Measurements from ENCODE around the gene CAMK1D. TPM values are rescaled to one million over a fixed set of nuclear protein-coding genes. Genes with fewer than 3 reads are reported as not detected.

Gene CAMK1D
- total RNA-seq, 1 donor: 11.2 TPM

DNA sequence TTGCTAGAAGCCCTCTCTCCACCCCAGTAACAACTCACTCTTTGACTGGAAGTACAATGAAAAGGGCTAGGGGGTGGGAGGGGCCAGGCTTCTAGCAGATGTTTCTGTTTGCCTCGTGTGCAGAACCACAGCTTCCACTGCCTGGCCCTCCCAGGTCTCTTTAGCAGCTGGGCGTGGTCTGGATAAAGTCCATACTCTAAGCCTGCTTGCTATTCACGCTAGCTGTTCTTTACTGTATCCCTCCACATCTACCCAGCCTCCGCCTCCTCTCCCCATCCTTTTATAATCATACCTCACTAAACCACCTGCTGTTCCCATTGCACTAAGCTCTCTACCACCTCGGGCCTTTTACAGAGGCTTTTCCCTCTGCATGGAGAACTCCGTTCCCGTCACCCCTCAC, 288.8 kb downstream of the CAMK1D start:
- H3K27ac ChIP-seq (ENCODE audit: low read depth, low read length): no peak overlapping the region
- no peaks in the 10 kb centered on the region for H3K9me3 ChIP-seq (ENCODE audit: low read depth, low read length)
- no peak for TF ChIP-seq CTCF (IDR thresholded peaks at IDR 0.05; ENCODE audit: extremely low read depth, low read depth, low read length)
- H3K27me3 ChIP-seq (ENCODE audit: insufficient read depth, low read length): no peaks in the 10 kb centered on the region
- no peak overlapping the region for H3K4me2 ChIP-seq (ENCODE audit: insufficient read depth, low read length)
- no peaks in the 10 kb centered on the region for H3K36me3 ChIP-seq (ENCODE audit: insufficient read depth, low read length)
- H4K20me1 ChIP-seq (ENCODE audit: insufficient read depth, low read length): no peaks in the 10 kb centered on the region
- H2AFZ ChIP-seq (ENCODE audit: low read length): no peak overlapping the region
- peak; percentile 3 for DNase-seq (ENCODE audit: insufficient read length, low spot score, missing footprints)
- H3K79me2 ChIP-seq (ENCODE audit: insufficient read depth, low read length): no peaks in the 10 kb centered on the region
- no peak overlapping the region for H3K4me3 ChIP-seq (ENCODE audit: insufficient read depth, low read length)
- H3K4me1 ChIP-seq (ENCODE audit: insufficient read depth, low read length): no peaks in the 10 kb centered on the region

- Histone ChIP-seq H2AFZ (ENCODE audit: low read length) (no peak overlapping the region), H3K36me3 (ENCODE audit: insufficient read depth, low read length) (no peaks in the 10 kb centered on the region), H3K27me3 (ENCODE audit: insufficient read depth, low read length) (no peaks in the 10 kb centered on the region), H3K4me3 (ENCODE audit: insufficient read depth, low read length) (no peak overlapping the region), H3K4me1 (ENCODE audit: insufficient read depth, low read length) (no peaks in the 10 kb centered on the region), H3K9me3 (ENCODE audit: low read depth, low read length) (no peaks in the 10 kb centered on the region), H3K27ac (ENCODE audit: low read depth, low read length) (no peak overlapping the region), H3K79me2 (ENCODE audit: insufficient read depth, low read length) (no peaks in the 10 kb centered on the region), H4K20me1 (ENCODE audit: insufficient read depth, low read length) (no peaks in the 10 kb centered on the region), H3K4me2 (ENCODE audit: insufficient read depth, low read length) (no peak overlapping the region)
- DNase-seq (ENCODE audit: insufficient read length, low spot score, missing footprints): no peak
- TF ChIP-seq CTCF (IDR thresholded peaks at IDR 0.05; ENCODE audit: extremely low read depth, low read depth, low read length): no peak
Observed at GRCh38 chr10:12638781-12639180, 289.4 kb downstream of the CAMK1D start.

GRCh38 chr10:12639996-12640944, 290.9 kb downstream of the CAMK1D start:
- no peak overlapping the region for H3K4me3 ChIP-seq (ENCODE audit: insufficient read depth, low read length)
- H3K4me1 ChIP-seq (ENCODE audit: insufficient read depth, low read length): no peaks in the 10 kb centered on the region
- DNase-seq (ENCODE audit: insufficient read length, low spot score, missing footprints): no peak
- TF ChIP-seq CTCF (IDR thresholded peaks at IDR 0.05; ENCODE audit: extremely low read depth, low read depth, low read length): no peak
- H3K27me3 ChIP-seq (ENCODE audit: insufficient read depth, low read length): peaks cover 4% of the 10 kb centered on the region
- H3K36me3 ChIP-seq (ENCODE audit: insufficient read depth, low read length): no peaks in the 10 kb centered on the region
- H3K27ac ChIP-seq (ENCODE audit: low read depth, low read length): no peak overlapping the region
- no peaks in the 10 kb centered on the region for H3K79me2 ChIP-seq (ENCODE audit: insufficient read depth, low read length)
- no peak overlapping the region for H3K4me2 ChIP-seq (ENCODE audit: insufficient read depth, low read length)
- H3K9me3 ChIP-seq (ENCODE audit: low read depth, low read length): no peaks in the 10 kb centered on the region
- H2AFZ ChIP-seq (ENCODE audit: low read length): no peak overlapping the region
- H4K20me1 ChIP-seq (ENCODE audit: insufficient read depth, low read length): no peaks in the 10 kb centered on the region

DNA sequence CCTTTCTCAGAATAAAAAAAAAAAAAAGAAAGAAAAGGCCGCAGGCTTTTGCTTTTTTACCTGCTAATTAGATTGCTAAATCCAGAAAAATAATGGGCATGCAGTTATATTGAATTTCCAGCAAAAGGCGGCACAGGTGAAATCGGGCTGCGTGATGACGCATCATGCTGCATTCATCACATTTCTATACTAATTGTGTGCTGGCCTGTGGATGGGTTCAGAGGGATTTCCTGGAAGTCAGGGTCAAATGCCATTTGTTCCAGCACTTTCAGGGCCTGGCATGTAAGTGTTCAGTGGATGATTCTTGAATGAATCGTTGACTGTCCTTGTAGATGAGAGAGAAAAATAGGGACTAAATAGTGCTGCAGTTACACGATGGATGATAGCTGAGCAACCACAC, 292.7 kb downstream of the CAMK1D start:
- Histone ChIP-seq H3K36me3 (ENCODE audit: insufficient read depth, low read length) (no peaks in the 10 kb centered on the region), H4K20me1 (ENCODE audit: insufficient read depth, low read length) (no peaks in the 10 kb centered on the region), H3K4me2 (ENCODE audit: insufficient read depth, low read length) (no peak overlapping the region), H3K4me3 (ENCODE audit: insufficient read depth, low read length) (no peak overlapping the region), H2AFZ (ENCODE audit: low read length) (no peak overlapping the region), H3K9me3 (ENCODE audit: low read depth, low read length) (no peaks in the 10 kb centered on the region), H3K4me1 (ENCODE audit: insufficient read depth, low read length) (no peaks in the 10 kb centered on the region), H3K79me2 (ENCODE audit: insufficient read depth, low read length) (no peaks in the 10 kb centered on the region), H3K27ac (ENCODE audit: low read depth, low read length) (no peak overlapping the region), H3K27me3 (ENCODE audit: insufficient read depth, low read length) (peaks cover 6% of the 10 kb centered on the region)
- no peak for DNase-seq (ENCODE audit: insufficient read length, low spot score, missing footprints)
- no peak for TF ChIP-seq CTCF (IDR thresholded peaks at IDR 0.05; ENCODE audit: extremely low read depth, low read depth, low read length)

Measured in osteoblast (primary cell).